HEK293 (cell line): ENCODE data around the gene RFPL4A.
"Not testable (repeated sequence)": the region's sequence is repeated elsewhere in the genome, so short reads cannot be mapped to it uniquely, and the experiment has no call there.

Experiments used
- MEIS1 ChIP-seq: sonication (generic); formaldehyde crosslinking; IDR thresholded peaks from 2 replicates; pipeline ENCODE4 v1.8.1; 2022; ENCODE audit warnings: missing genetic modification reagents, mild to moderate bottlenecking, borderline replicate concordance
- SP3 ChIP-seq: fragments of 450-650 bp; formaldehyde crosslinking; IDR thresholded peaks from 2 replicates; pipeline ENCODE4 v1.5.1; 2016; ENCODE audit warnings: missing biosample characterization, missing genetic modification characterization
- ZBTB48 ChIP-seq: fragments of 450-650 bp; formaldehyde crosslinking; IDR thresholded peaks from 2 replicates; pipeline ENCODE4 v1.5.1; 2016; ENCODE audit warnings: missing biosample characterization, missing genetic modification characterization
- ZFP41 ChIP-seq: fragments of 450-650 bp; formaldehyde crosslinking; IDR thresholded peaks from 2 replicates; pipeline ENCODE4 v1.5.1; 2016; ENCODE audit warnings: missing biosample characterization, missing genetic modification characterization, borderline replicate concordance
- ZNF133 ChIP-seq: fragments of 450-650 bp; formaldehyde crosslinking; IDR thresholded peaks from 2 replicates; pipeline ENCODE4 v1.5.1; 2016; ENCODE audit warnings: missing biosample characterization, missing genetic modification characterization
- ZNF174 ChIP-seq: fragments of 450-650 bp; formaldehyde crosslinking; IDR thresholded peaks from 2 replicates; pipeline ENCODE4 v1.5.0; 2017; ENCODE audit warnings: missing biosample characterization, mild to moderate bottlenecking, missing genetic modification characterization
- ZNF24 ChIP-seq: fragments of 450-650 bp; formaldehyde crosslinking; IDR thresholded peaks from 2 replicates; pipeline ENCODE4 v1.5.1; 2016; ENCODE audit warnings: missing biosample characterization, missing genetic modification characterization
- TF ChIP-seq, protein P1 (sequence below): fragments of 450-650 bp; formaldehyde crosslinking; IDR thresholded peaks from 2 replicates; pipeline ENCODE4 v1.5.1; 2016; ENCODE audit warnings: missing biosample characterization, missing genetic modification characterization

GRCh38 chr19:55730378-55730777 lies 28.5 kb upstream of the RFPL4A start:
- not testable (repeated sequence) for TF ChIP-seq ZNF133 (tag by site-specific recombination); ZNF174 (tag by site-specific recombination); ZBTB48; ZFP41 (tag by site-specific recombination); ZNF24 (tag by site-specific recombination); SP3 (tag by site-specific recombination); MEIS1 (CRISPR knock-in tag)
- TF ChIP-seq, protein P1, sequence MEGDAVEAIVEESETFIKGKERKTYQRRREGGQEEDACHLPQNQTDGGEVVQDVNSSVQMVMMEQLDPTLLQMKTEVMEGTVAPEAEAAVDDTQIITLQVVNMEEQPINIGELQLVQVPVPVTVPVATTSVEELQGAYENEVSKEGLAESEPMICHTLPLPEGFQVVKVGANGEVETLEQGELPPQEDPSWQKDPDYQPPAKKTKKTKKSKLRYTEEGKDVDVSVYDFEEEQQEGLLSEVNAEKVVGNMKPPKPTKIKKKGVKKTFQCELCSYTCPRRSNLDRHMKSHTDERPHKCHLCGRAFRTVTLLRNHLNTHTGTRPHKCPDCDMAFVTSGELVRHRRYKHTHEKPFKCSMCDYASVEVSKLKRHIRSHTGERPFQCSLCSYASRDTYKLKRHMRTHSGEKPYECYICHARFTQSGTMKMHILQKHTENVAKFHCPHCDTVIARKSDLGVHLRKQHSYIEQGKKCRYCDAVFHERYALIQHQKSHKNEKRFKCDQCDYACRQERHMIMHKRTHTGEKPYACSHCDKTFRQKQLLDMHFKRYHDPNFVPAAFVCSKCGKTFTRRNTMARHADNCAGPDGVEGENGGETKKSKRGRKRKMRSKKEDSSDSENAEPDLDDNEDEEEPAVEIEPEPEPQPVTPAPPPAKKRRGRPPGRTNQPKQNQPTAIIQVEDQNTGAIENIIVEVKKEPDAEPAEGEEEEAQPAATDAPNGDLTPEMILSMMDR (tag by site-specific recombination), result not testable (repeated sequence)
